Measurements from ENCODE around the gene HSPA5.
"Not testable (repeated sequence)": the region's sequence is repeated elsewhere in the genome, so short reads cannot be mapped to it uniquely, and the experiment has no call there.

Gene HSPA5

DNA sequence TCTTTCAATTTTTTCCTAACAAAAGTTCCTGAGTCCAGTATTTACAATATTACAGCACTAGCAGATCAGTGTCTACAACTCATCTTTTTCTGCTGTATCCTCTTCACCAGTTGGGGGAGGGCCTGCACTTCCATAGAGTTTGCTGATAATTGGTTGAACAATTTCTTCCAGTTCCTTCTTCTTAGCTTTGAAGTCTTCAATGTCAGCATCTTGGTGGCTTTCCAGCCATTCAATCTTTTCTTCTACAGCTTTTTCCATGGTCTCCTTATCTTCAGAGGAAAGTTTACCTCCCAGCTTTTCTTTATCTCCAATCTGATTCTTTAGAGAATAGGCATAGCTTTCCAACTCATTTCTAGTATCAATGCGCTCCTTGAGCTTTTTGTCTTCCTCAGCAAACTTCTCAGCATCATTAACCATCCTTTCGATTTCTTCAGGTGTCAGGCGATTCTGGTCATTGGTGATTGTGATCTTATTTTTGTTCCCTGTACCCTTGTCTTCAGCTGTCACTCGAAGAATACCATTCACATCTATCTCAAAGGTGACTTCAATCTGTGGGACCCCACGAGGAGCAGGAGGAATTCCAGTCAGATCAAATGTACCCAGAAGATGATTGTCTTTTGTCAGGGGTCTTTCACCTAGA is 4.5 kb downstream of the HSPA5 start:
- H3K27me3 ChIP-seq (ENCODE audit: low read depth); in situ Hi-C loops (cut with MboI; ENCODE audit: low sequenced_read_pairs); DNase-seq (ENCODE audit: low spot score in 2 of 2); H3K4me3 ChIP-seq; H3K9me3 ChIP-seq: not testable (repeated sequence)
- H3K36me3 ChIP-seq (replicated peaks) = peaks cover 79% of the 10 kb centered on the region
- H3K4me1 ChIP-seq = peaks cover 16% of the 10 kb centered on the region

DNA sequence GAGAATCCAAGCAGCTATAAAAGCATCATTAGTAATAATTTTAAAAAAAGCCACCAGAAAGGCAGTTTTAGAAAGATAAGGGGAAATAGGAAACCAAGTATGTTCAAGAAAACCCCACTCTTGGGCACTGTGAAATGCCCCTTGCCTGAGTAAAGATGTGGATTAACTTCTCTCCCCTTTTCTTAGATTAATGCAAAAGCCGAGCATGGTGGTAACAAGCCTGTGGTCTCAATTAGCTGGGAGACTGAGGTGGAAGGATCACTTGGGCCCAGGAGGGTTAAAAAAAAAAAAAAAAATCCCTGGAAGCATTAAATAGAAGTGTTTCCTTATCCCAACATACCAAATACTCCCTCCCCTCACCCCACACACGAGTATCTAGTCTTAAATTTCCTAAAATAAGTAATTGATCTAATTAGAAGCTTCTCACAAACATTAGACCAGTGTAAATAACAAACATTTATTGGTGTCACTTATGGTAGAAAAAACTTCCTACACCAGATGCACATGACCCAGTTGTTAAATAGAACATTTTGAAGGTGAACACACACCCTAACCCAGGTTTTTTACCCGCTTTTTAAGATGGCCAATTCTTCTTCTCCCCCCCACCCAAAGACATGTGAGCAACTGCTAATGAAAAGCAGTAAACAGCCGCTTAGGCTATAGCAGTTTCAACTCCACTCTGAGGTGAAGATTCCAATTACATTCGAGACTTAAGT is 5.2 kb downstream of the HSPA5 start:
- in situ Hi-C loops (cut with MboI; ENCODE audit: low sequenced_read_pairs) = no loop called here
- H3K4me1 ChIP-seq = peaks cover 16% of the 10 kb centered on the region
- no peaks in the 10 kb centered on the region for H3K9me3 ChIP-seq
- H3K27me3 ChIP-seq (ENCODE audit: low read depth) = no peaks in the 10 kb centered on the region
- H3K36me3 ChIP-seq (replicated peaks) = peaks cover 78% of the 10 kb centered on the region
- DNase-seq (ENCODE audit: low spot score in 2 of 2) = no peak
- H3K4me3 ChIP-seq = no peak overlapping the region

- DNase-seq (ENCODE audit: low spot score in 2 of 2); in situ Hi-C loops (cut with MboI; ENCODE audit: low sequenced_read_pairs); H3K27me3 ChIP-seq (ENCODE audit: low read depth); H3K9me3 ChIP-seq; H3K4me3 ChIP-seq: not testable (repeated sequence)
- Histone ChIP-seq H3K36me3 (replicated peaks) (peaks cover 63% of the 10 kb centered on the region), H3K4me1 (peaks cover 11% of the 10 kb centered on the region)
Observed at GRCh38 chr9:125234099-125234498, 7.0 kb downstream of the HSPA5 start.

DNA sequence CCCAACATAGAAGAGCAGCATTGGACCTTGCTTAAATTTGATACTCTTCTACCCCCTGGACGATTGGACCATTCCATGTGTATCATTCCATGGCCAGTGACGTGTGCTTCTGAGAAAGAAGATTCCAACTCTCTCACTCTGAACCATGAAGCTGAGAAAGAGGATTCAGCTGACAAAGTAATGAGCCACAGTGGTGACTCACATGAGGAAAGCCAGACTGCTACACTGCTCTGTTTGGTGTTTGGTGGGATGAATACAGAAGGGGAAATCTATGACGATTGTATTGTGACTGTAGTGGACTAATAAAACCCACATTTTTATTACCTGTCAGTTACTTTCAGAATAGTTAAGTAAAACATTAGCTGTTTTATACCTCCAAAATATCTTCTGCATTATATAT is 7.5 kb downstream of the HSPA5 start:
- DNase-seq (ENCODE audit: low spot score in 2 of 2) = no peak

DNA sequence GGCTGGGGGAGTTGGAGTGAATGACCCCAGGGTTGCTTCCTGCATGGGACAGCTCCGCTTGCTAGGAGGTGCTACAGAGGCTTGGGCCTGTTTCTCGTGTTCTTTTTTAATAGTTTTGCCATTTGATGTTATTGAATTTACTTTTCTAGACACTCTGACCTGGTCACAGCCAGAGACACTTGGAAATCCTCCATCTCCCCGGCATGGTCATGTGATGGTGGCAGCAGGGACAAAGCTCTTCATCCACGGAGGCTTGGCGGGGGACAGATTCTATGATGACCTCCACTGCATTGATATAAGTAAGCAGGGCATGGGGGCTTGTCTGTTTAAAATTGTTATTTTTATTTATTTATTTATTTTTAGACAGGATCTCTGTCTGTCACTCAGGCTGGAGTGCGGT is 13.4 kb downstream of the HSPA5 start:
- Histone ChIP-seq H3K9me3 (no peaks in the 10 kb centered on the region), H3K36me3 (replicated peaks) (peaks cover 14% of the 10 kb centered on the region), H3K4me1 (no peaks in the 10 kb centered on the region), H3K4me3 (no peak overlapping the region), H3K27me3 (ENCODE audit: low read depth) (no peaks in the 10 kb centered on the region)
- in situ Hi-C loops (cut with MboI; ENCODE audit: low sequenced_read_pairs) = no loop called here
- DNase-seq (ENCODE audit: low spot score in 2 of 2) = no peak

More for the DNA sequence above, 7.5 kb downstream of the HSPA5 start:
- Histone ChIP-seq H3K4me1 (peaks cover 9% of the 10 kb centered on the region), H3K27me3 (ENCODE audit: low read depth) (no peaks in the 10 kb centered on the region), H3K9me3 (no peaks in the 10 kb centered on the region), H3K4me3 (no peak overlapping the region), H3K36me3 (replicated peaks) (peaks cover 59% of the 10 kb centered on the region)
- in situ Hi-C loops (cut with MboI; ENCODE audit: low sequenced_read_pairs) = no loop called here

DNA sequence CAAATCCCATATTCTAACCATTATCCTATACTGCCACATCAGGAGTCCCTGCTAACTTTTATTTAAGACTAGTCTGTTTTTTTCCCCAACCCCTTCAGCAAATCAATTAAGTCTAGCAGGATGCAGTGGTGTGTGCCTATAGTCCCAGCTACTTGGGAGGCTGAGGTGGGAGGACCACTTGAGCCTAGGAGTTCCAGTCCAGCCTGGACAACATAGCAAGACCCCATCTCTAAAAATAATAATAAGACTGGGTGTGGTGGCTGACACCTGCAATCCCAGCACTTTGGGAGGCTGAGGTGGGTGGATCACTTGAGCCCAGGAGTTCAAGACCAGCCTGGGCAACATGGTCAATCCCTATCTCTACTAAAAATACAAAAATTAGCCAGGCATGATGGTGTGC is 16.3 kb downstream of the HSPA5 start:
- DNase-seq (ENCODE audit: low spot score in 2 of 2); H3K9me3 ChIP-seq; H3K27me3 ChIP-seq (ENCODE audit: low read depth); in situ Hi-C loops (cut with MboI; ENCODE audit: low sequenced_read_pairs); H3K4me1 ChIP-seq; H3K4me3 ChIP-seq: not testable (repeated sequence)
- peaks cover 20% of the 10 kb centered on the region for H3K36me3 ChIP-seq (replicated peaks)

GRCh38 chr9:125218621-125219020 is 22.5 kb downstream of the HSPA5 start:
- Histone ChIP-seq H3K9me3 (no peaks in the 10 kb centered on the region), H3K27me3 (ENCODE audit: low read depth) (no peaks in the 10 kb centered on the region), H3K4me3 (no peak overlapping the region), H3K4me1 (no peaks in the 10 kb centered on the region), H3K36me3 (replicated peaks) (peaks cover 24% of the 10 kb centered on the region)
- in situ Hi-C loops (cut with MboI; ENCODE audit: low sequenced_read_pairs) = no loop called here
- no peak for DNase-seq (ENCODE audit: low spot score in 2 of 2)

GRCh38 chr9:125214186-125214585 is 27.0 kb downstream of the HSPA5 start:
- in situ Hi-C loops (cut with MboI; ENCODE audit: low sequenced_read_pairs) = no loop called here
- no peak overlapping the region for H3K4me3 ChIP-seq
- no peak for DNase-seq (ENCODE audit: low spot score in 2 of 2)
- H3K4me1 ChIP-seq = no peaks in the 10 kb centered on the region
- no peaks in the 10 kb centered on the region for H3K27me3 ChIP-seq (ENCODE audit: low read depth)
- no peaks in the 10 kb centered on the region for H3K9me3 ChIP-seq
- H3K36me3 ChIP-seq (replicated peaks) = peaks cover 29% of the 10 kb centered on the region

DNA sequence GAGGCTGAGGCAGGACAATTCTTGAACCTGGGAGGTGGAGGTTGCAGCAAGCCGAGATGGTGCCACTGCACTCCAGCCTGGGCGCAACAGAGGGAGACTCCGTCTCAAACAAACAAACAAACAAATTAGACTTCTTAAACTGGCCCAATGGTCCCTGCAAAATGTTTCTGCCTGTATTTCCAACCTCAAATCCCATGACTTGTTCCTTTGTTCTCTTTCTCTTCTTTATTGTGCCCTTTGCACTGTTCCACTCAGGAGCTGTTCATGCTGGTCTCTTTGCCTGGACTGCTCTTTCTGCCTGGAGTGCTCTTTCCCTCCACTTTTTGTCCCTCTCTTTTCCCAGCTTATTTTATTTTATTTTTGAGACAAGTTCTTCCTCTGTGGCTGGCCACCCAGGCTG is 36.7 kb downstream of the HSPA5 start:
- no peak overlapping the region for H3K4me3 ChIP-seq
- H3K4me1 ChIP-seq = peaks cover 9% of the 10 kb centered on the region
- peaks cover 37% of the 10 kb centered on the region for H3K36me3 ChIP-seq (replicated peaks)
- H3K9me3 ChIP-seq = no peaks in the 10 kb centered on the region
- in situ Hi-C loops (cut with MboI; ENCODE audit: low sequenced_read_pairs) = no loop called here
- no peaks in the 10 kb centered on the region for H3K27me3 ChIP-seq (ENCODE audit: low read depth)
- DNase-seq (ENCODE audit: low spot score in 2 of 2) = no peak

DNA sequence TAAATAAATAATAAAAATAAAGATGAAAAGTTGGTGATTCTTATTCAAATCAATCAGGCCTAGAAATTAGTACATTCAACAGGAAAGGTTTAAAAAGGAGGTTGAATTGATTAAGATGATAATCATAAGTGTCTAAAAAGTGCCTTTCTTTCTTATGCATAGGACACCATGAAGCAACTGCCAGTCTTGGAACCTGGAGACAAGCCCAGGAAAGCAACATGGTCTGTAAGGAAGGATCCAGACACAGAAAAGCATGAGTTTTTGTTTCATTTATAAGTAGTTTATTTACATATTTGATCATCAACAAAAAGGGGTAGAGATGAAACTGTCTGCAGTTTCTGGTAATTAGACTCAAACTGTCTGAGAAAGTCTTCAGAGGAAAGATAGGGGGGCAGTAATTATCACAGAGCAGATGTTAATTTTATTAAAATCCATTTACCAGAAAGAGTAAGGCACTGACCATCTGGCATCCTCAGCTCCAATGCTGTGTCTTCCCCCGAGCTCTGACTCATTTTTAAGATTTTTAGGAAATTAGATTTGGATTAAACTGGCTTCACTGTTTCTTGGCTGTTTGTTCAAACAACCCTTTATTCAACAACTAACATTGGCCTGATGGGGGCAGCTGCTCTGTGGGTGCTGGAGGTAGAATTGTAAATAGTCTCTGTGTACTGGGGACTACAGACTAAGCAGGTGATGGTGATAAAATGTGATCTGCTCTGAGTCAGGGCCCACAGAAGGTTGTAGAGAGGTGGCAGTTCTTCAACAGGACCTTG is 38.1 kb downstream of the HSPA5 start:
- no peaks in the 10 kb centered on the region for H3K27me3 ChIP-seq (ENCODE audit: low read depth)
- peaks cover 32% of the 10 kb centered on the region for H3K36me3 ChIP-seq (replicated peaks)
- H3K4me1 ChIP-seq = peaks cover 11% of the 10 kb centered on the region
- H3K9me3 ChIP-seq = no peaks in the 10 kb centered on the region
- DNase-seq (ENCODE audit: low spot score in 2 of 2) = no peak
- in situ Hi-C loops (cut with MboI; ENCODE audit: low sequenced_read_pairs) = no loop called here
- H3K4me3 ChIP-seq = no peak overlapping the region

- Histone ChIP-seq H3K27me3 (ENCODE audit: low read depth) (no peaks in the 10 kb centered on the region), H3K36me3 (replicated peaks) (peaks cover 16% of the 10 kb centered on the region), H3K9me3 (no peaks in the 10 kb centered on the region), H3K4me3 (peak within 1 kb of the TSS; percentile 70), H3K4me1 (peaks cover 11% of the 10 kb centered on the region)
- DNase-seq (ENCODE audit: low spot score in 2 of 2) = peak; percentile 87 to 96
- in situ Hi-C loops (cut with MboI; ENCODE audit: low sequenced_read_pairs) = no loop called here
Observed at GRCh38 chr9:125200216-125201047, 40.7 kb downstream of the HSPA5 start, which contains the start of gene RABEPK. Gene RABEPK, plus strand, starts transcription at chr9:125200542. Its CDS starts 2,472 bp downstream, at chr9:125203014.

DNA sequence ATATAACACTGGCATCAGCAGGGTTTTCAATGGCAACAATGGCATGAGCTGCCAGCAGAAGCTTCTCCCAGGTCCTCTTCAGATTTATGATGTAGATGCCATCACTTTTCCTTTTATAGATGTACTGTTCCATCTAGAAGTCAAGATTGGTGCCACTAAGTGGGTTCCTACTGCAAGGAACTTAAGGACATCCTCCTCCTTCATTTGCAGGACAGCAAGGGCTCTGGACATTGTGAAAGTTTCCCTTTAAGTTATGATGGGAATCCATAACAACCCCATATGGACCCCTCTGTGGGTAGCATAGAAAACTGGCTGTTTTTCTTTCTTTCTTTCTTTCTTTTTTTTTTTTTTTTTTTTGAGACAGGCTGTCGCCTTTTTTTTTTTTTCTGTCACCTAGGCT is 45.6 kb downstream of the HSPA5 start:
- H3K36me3 ChIP-seq (replicated peaks); H3K9me3 ChIP-seq; in situ Hi-C loops (cut with MboI; ENCODE audit: low sequenced_read_pairs); H3K27me3 ChIP-seq (ENCODE audit: low read depth); DNase-seq (ENCODE audit: low spot score in 2 of 2); H3K4me3 ChIP-seq: not testable (repeated sequence)
- peaks cover 11% of the 10 kb centered on the region for H3K4me1 ChIP-seq

GRCh38 chr9:125194466-125194865 is 46.7 kb downstream of the HSPA5 start:
- peaks cover 13% of the 10 kb centered on the region for H3K4me1 ChIP-seq
- H3K4me3 ChIP-seq; in situ Hi-C loops (cut with MboI; ENCODE audit: low sequenced_read_pairs); DNase-seq (ENCODE audit: low spot score in 2 of 2); H3K9me3 ChIP-seq; H3K27me3 ChIP-seq (ENCODE audit: low read depth); H3K36me3 ChIP-seq (replicated peaks): not testable (repeated sequence)
